Activated naive CD8-positive, alpha-beta T cell treated with anti-CD3 and anti-CD28 coated beads, Interleukin-2, amount 50 U/mL, for 24 hours (primary cell): ENCODE results near the gene ZNF407.
"Not testable (repeated sequence)": the region's sequence is repeated elsewhere in the genome, so short reads cannot be mapped to it uniquely, and the experiment has no call there.

Source experiments
- ATAC-seq: fragments of 150-1000 bp; cut with Tn5 transposase; one replicate; pipeline ENCODE4 v1.10.0; 2021
- DNase-seq: peaks from one replicate; pipeline ENCODE4 v3.0.0; 2021
- H3K27ac Mint-ChIP-seq: one replicate; pipeline ENCODE4 v1.8.0; 2021; ENCODE audit warnings: mild to moderate bottlenecking, mixed read lengths
- H3K27me3 Mint-ChIP-seq: one replicate; pipeline ENCODE4 v1.8.0; 2021; ENCODE audit warnings: mixed read lengths
- H3K36me3 Mint-ChIP-seq: one replicate; pipeline ENCODE4 v1.8.0; 2021; ENCODE audit warnings: low read depth, mixed read lengths
- H3K4me1 Mint-ChIP-seq: one replicate; pipeline ENCODE4 v1.8.0; 2021; ENCODE audit warnings: mixed read lengths
- H3K4me3 Mint-ChIP-seq: one replicate; pipeline ENCODE4 v1.8.0; 2021; ENCODE audit warnings: mild to moderate bottlenecking, moderate library complexity, mixed read lengths
- H3K9me3 Mint-ChIP-seq: one replicate; pipeline ENCODE4 v1.8.0; 2021; ENCODE audit warnings: mixed read lengths

Gene ZNF407

DNA sequence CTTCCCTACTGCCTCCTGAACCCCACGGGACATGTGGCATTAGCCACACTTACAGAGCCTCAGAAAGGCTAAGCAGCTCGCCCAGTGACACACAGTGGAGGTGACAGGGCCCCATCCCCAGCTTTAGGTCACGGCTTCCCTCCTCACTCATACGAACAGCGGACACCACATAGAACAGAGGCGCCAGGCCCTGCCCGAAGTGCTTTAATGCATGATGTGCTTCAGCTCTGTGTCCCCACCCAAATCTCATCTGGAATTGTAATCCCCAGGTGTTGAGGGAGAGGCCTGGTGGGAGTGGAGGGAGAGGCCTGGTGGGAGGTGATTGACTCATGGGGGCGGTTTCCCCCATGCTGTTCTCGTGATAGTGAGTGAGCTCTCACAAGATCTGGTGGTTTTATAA lies 476.0 kb downstream of the ZNF407 start:
- no peak overlapping the region for H3K27ac Mint-ChIP-seq
- H3K9me3 Mint-ChIP-seq = peaks cover 28% of the 10 kb centered on the region
- no peaks in the 10 kb centered on the region for H3K27me3 Mint-ChIP-seq
- DNase-seq = no peak
- no peak for ATAC-seq
- no peak overlapping the region for H3K4me3 Mint-ChIP-seq
- H3K36me3 Mint-ChIP-seq = peaks cover 7% of the 10 kb centered on the region
- H3K4me1 Mint-ChIP-seq = peaks cover 27% of the 10 kb centered on the region

- Mint-ChIP-seq H3K4me3 (no peak overlapping the region), H3K9me3 (peaks cover 35% of the 10 kb centered on the region), H3K4me1 (peaks cover 27% of the 10 kb centered on the region), H3K27me3 (no peaks in the 10 kb centered on the region), H3K27ac (no peak overlapping the region), H3K36me3 (peaks cover 7% of the 10 kb centered on the region)
- no peak for DNase-seq
- ATAC-seq = no peak
Measured at GRCh38 chr18:75074196-75075015, 476.7 kb downstream of the ZNF407 start.

DNA sequence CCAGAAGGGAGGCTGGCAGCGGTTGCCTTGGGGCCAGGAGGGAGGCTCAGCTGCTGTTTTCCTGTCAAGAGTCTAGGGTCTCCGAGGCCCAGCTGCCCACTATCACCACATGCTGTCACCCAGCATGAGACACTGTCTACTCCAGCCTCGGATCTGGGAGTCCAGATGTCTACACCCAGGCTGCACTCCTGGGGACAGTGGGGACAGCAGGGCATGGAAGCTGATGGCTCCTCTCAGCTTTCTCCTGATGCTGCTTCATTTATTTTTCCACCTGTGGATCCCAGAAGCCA lies 477.3 kb downstream of the ZNF407 start:
- Mint-ChIP-seq H3K27ac (no peak overlapping the region), H3K36me3 (peaks cover 7% of the 10 kb centered on the region), H3K4me3 (no peak overlapping the region), H3K9me3 (peaks cover 35% of the 10 kb centered on the region), H3K27me3 (no peaks in the 10 kb centered on the region), H3K4me1 (peaks cover 22% of the 10 kb centered on the region)
- DNase-seq (no peak), ATAC-seq (no peak)

DNA sequence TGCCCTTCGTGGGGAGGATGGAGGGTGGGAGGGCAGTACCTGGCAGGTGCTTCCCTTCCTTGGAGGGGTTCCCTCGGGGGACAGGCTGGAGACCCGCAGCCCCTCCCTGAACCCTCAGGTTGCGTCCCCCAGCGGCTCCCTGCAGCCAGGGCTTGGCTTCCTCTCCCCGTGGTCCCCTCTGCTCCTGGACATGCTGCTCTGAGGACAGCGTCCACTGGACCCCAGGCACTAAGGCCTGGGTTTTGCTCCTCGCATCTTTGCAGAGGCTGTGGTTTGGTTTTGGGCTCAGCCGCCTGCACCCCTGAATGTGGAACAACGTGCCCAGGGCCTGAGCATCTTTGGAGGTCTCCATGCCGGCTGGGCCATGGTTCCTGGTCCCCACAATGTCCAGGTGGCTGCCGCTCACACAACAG lies 477.8 kb downstream of the ZNF407 start:
- H3K4me1 Mint-ChIP-seq = peaks cover 17% of the 10 kb centered on the region
- DNase-seq (no peak), ATAC-seq (no peak)
- peaks cover 35% of the 10 kb centered on the region for H3K9me3 Mint-ChIP-seq
- H3K27me3 Mint-ChIP-seq = no peaks in the 10 kb centered on the region
- peaks cover 7% of the 10 kb centered on the region for H3K36me3 Mint-ChIP-seq
- H3K4me3 Mint-ChIP-seq = no peak overlapping the region
- H3K27ac Mint-ChIP-seq = no peak overlapping the region

DNA sequence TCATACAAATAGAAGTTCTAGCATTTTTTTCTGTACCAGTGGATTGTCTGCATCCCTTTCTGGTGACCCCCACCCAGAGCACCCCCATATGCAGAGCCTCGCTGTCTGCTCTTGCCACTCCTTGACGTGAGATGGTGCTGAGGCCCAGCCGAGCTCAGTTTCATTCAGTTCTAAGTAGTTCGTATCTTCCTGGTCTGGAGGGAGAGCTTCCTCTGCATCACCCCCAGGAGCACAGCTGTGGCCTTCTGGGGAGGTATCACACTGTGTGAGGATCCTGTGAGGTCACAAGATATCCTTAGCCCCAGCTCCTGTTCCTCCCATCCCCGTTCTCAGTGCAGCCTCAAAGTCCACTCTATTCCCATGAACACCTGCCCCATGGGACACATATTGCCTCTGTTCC lies 478.6 kb downstream of the ZNF407 start:
- ATAC-seq = no peak
- Mint-ChIP-seq H3K36me3 (peaks cover 7% of the 10 kb centered on the region), H3K9me3 (peaks cover 35% of the 10 kb centered on the region), H3K4me3 (no peak overlapping the region), H3K27ac (no peak overlapping the region), H3K27me3 (no peaks in the 10 kb centered on the region), H3K4me1 (peaks cover 9% of the 10 kb centered on the region)
- no peak for DNase-seq

DNA sequence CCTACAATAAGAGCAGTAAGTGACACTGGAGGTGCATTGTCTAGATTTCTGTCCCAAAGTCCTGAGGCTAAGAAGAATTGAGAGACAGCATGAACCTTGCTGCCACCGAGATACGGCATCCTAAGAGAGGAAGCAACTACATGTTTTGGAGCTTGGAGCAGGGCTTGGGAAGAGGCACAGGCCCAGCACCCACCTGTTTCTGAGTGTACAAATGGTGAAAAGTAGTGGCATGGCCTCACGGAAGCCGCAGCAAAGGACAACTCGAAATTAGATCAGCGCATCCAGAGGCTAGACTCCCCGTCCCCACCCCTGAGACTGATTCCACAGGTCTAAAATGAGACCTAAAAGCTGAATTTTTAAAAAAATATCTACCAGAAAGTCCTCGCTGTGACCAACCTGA lies 483.8 kb downstream of the ZNF407 start:
- no peaks in the 10 kb centered on the region for H3K27me3 Mint-ChIP-seq
- ATAC-seq (no peak), DNase-seq (no peak)
- no peak overlapping the region for H3K27ac Mint-ChIP-seq
- peaks cover 21% of the 10 kb centered on the region for H3K9me3 Mint-ChIP-seq
- H3K4me1 Mint-ChIP-seq = no peaks in the 10 kb centered on the region
- H3K36me3 Mint-ChIP-seq = peaks cover 3% of the 10 kb centered on the region
- no peak overlapping the region for H3K4me3 Mint-ChIP-seq

- Mint-ChIP-seq H3K27ac (no peak overlapping the region), H3K36me3 (peaks cover 2% of the 10 kb centered on the region), H3K27me3 (no peaks in the 10 kb centered on the region), H3K9me3 (peaks cover 10% of the 10 kb centered on the region), H3K4me3 (no peak overlapping the region), H3K4me1 (no peaks in the 10 kb centered on the region)
- ATAC-seq = no peak
- DNase-seq = no peak
Measured at GRCh38 chr18:75083131-75083530, 485.5 kb downstream of the ZNF407 start.

GRCh38 chr18:75083761-75084160 lies 486.1 kb downstream of the ZNF407 start:
- ATAC-seq = no peak
- Mint-ChIP-seq H3K36me3 (no peaks in the 10 kb centered on the region), H3K9me3 (peaks cover 7% of the 10 kb centered on the region), H3K27ac (no peak overlapping the region), H3K4me3 (no peak overlapping the region), H3K27me3 (no peaks in the 10 kb centered on the region), H3K4me1 (no peaks in the 10 kb centered on the region)
- DNase-seq = no peak

GRCh38 chr18:75085676-75086075 lies 488.0 kb downstream of the ZNF407 start:
- H3K9me3 Mint-ChIP-seq, H3K27ac Mint-ChIP-seq, H3K4me1 Mint-ChIP-seq, H3K27me3 Mint-ChIP-seq, DNase-seq, H3K36me3 Mint-ChIP-seq, H3K4me3 Mint-ChIP-seq, ATAC-seq: not testable (repeated sequence)

DNA sequence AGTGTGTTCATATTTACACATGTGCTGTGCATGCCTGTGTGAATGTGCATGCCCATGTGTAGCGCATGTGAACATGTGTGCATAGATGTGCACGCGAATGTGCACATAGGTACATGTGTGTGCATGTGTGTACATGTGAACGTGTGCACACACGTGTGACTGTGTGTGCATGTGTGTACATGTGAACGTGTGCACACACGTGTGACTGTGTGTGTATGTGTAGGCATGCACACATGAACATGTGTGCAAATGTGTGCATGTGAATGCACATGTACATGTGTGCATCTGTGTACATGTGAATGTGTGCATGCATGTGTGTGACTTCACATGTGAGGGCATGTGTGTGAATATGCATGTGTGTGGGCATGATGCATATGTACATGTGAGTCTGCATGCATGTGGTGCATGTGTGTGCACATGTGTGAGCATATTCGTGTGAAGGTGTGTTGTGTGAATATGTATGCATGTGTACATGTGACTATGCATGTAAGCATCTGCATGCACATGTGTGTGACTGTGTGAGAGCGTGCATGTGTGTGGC lies 488.9 kb downstream of the ZNF407 start:
- no peak overlapping the region for H3K27ac Mint-ChIP-seq
- no peaks in the 10 kb centered on the region for H3K4me1 Mint-ChIP-seq
- no peaks in the 10 kb centered on the region for H3K36me3 Mint-ChIP-seq
- DNase-seq (no peak), ATAC-seq (no peak)
- H3K4me3 Mint-ChIP-seq = no peak overlapping the region
- H3K27me3 Mint-ChIP-seq = no peaks in the 10 kb centered on the region
- H3K9me3 Mint-ChIP-seq = no peaks in the 10 kb centered on the region

DNA sequence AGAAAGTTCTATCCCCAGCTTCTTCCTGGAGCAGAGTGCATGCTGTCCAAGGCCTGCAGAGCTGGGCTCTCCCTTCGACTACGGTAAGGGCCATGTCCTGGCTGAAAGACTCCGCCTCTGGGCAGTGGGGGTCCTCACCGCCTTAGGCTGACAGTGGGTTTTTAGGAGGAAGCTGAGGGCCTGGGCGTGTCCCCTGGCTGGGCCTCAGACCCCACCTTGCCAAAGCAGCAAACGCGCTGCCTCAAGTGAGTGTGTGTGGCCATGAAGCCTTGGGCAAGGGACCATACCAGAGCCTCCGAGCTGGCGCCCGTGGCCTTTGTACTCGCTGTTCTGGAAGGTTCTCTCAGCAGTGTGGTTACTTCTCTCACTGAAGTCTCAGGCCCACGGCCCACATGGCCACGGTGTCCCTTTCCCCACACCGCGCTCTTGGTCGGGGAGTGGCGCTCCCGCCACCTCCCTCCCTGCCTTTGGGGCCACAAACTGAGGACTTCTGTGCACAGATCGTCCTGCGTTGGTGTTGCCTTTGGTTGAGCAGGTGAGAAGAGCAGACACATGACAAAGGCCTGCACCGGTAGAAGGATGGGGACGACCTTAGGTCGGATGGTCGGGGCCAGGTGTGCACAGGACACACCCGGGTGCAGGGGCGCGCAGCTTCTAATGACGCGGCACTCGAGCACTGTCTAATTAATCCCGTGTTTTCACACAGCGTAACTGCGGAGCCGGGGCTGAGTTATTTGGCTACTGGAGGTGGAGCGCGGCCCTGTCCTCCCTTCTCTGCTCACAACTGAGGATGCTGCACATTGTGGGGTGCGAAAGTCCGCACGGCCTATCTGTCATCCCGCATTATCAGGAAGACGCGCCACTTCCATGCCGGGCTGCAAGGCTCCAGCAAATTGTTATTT lies 489.7 kb downstream of the ZNF407 start:
- no peak overlapping the region for H3K27ac Mint-ChIP-seq
- no peak overlapping the region for H3K4me3 Mint-ChIP-seq
- H3K36me3 Mint-ChIP-seq = no peaks in the 10 kb centered on the region
- DNase-seq (no peak), ATAC-seq (no peak)
- no peaks in the 10 kb centered on the region for H3K4me1 Mint-ChIP-seq
- H3K9me3 Mint-ChIP-seq = no peaks in the 10 kb centered on the region
- no peaks in the 10 kb centered on the region for H3K27me3 Mint-ChIP-seq

DNA sequence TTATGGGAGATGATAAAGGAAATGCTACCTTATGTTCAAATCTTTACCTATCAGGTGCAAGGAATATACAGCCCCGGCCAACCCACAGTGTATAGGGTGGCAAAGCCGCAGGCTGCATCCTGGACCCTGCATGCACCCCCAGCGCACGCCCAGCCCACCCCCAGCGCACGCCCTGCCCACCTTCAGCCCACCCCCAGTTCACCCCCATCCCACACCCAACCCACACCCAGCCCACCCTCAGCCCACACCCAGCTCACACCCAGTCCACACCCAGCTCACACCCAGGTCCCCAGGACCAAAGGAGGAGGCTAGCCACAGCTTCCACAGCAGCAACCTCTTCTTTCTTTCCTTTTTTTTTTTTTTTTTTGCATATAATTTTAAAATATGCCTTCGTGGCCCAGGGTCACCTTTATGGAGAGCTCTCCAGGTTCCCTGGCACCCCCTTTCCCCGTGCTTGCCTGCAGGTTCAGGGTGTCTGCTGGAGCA lies 490.4 kb downstream of the ZNF407 start:
- no peaks in the 10 kb centered on the region for H3K36me3 Mint-ChIP-seq
- H3K27ac Mint-ChIP-seq = no peak overlapping the region
- no peak overlapping the region for H3K4me3 Mint-ChIP-seq
- DNase-seq = no peak
- H3K27me3 Mint-ChIP-seq = no peaks in the 10 kb centered on the region
- H3K4me1 Mint-ChIP-seq = no peaks in the 10 kb centered on the region
- H3K9me3 Mint-ChIP-seq = no peaks in the 10 kb centered on the region
- ATAC-seq = no peak

GRCh38 chr18:75088622-75089211 lies 491.0 kb downstream of the ZNF407 start:
- Mint-ChIP-seq H3K4me3 (no peak overlapping the region), H3K27ac (no peak overlapping the region), H3K27me3 (no peaks in the 10 kb centered on the region), H3K4me1 (no peaks in the 10 kb centered on the region), H3K9me3 (no peaks in the 10 kb centered on the region), H3K36me3 (no peaks in the 10 kb centered on the region)
- DNase-seq (no peak), ATAC-seq (no peak)

DNA sequence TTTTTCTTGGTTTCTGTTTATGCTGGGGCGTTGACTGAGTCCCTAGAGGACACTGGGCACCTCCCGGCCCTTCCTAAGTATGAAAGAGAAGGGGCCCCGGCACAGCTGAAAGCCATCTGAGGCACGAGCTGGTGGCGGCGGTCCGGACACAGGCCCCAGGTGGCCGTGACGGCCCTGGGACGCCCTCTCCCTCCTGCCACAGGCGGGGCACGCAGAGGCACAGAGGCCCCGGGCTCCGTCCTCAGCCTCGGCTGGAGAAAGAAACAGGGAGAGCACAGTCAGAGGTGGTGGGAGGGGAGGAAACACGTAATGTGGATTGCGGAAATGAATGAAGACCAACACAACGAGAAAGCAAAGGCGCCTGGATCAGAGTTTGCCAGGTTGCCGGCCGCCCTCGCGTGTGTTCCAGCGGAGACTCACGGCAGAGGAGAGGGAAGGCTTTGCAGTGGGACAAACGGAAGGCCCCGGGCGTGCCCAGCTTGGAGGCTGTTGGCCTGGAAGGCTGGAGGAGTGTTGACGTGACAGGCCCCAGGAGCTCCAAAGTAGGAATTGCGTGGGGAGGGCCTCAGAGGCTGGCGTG lies 492.2 kb downstream of the ZNF407 start:
- Mint-ChIP-seq H3K36me3 (no peaks in the 10 kb centered on the region), H3K27me3 (no peaks in the 10 kb centered on the region), H3K4me3 (no peak overlapping the region), H3K9me3 (no peaks in the 10 kb centered on the region), H3K4me1 (no peaks in the 10 kb centered on the region), H3K27ac (no peak overlapping the region)
- no peak for ATAC-seq
- DNase-seq = no peak
